GM13977 (cell line): ENCODE data around the gene TTBK1.

Source experiments
- DNase-seq: peaks from one replicate; pipeline ENCODE4 v3.0.0; 2012; ENCODE audit warnings: low spot score
- CTCF ChIP-seq: IDR thresholded peaks from 2 replicates; pipeline ENCODE4 v1.5.1; 2012; ENCODE audit warnings: mild to moderate bottlenecking, control low read depth; ENCODE audit not compliant: insufficient read depth; ENCODE audit errors: extremely low read depth, missing control alignments
- in situ Hi-C: fragments of 300-500 bp; cut with MboI; formaldehyde crosslinking; loops from one replicate; pipeline ENCODE4 v1.12.0; 2022; ENCODE audit warnings: low sequenced_read_pairs, low pct_unique_long_range_greater_than_20kb, mixed read lengths, inconsistent platforms; ENCODE audit not compliant: unreplicated experiment

Gene TTBK1

DNA sequence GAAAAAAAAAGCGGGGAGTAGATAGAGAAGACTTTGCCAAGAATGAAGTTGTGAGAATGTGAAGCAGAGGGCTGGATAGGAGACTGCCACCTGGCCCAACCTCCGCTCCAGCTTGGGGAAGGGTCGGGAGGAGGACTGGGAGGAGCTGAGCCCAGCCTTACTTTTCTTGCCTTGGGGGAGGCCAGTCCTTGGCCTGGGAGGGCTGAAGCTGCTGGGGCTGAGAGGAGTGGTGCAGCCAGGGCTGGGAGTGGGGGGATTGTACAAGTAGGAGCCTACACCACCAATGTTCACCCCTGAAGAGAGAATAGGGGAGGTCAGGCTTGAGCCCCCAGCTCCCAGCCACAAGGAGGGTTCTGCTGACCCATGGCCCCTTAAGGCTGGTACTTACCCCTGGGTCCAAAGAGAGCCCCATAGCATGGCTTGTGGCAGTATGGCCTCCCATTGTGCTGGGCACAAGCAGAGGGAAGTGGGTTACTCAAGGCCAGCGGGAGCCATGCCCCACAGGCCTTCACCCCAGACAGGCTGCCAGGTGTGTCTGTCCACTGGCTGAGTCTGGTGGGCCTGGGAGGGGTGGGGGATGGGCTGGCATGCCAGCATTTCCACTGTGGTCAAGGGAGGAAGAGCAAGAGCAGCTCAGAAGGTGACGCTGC is 64.3 kb downstream of the TTBK1 start:
- no peak for DNase-seq
- in situ Hi-C loops, result no loop called here
- no peak for TF ChIP-seq CTCF

DNA sequence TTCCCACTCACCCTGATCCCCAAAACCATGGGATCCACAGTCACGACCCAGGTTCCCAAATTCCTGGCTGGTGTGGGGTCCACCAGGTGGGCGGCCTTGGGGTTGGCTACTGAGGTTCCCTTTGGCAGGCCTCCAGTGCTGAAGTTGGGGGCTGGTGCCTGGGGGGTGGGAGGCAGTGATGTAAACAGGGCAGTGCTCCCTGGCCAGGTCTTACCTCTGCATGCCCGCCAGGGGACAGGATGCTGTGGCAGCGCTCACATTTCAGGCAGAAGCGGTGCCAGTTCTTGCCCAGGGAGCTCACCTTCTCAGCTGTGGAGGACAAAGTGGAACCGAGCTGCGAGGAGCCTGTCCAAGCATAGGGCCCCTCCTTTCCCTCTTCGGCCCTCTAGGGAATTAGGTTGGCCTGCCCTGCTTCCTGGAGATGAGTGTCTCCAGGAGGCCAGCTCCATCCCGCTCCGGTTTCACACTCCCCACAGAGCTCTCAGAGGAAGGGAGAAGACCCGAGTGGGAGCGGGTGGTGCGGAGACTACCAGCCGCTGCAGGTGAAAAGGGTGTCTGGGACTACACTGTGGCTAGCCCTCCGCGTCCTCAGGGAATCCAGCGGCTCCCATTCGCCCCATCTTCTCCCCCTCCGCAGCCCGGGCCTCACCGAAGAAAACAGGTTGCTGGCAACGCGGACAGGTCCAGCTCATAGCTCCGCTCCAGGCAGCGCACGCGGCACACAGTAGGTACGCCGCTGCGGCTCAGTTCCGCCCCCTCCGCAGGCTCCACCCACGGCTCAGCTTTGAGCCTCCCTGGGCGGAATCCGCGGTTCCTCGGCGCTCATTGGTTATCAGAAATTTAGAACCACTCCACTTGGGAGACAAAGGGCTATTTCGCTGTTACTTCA is 65.1 kb downstream of the TTBK1 start, which contains the start of gene CRIP3:
CRIP3 (minus strand) TSS at position 726 of the 889 bp plus-strand sequence; CDS start at position 692, 34 bp downstream.
- DNase-seq, result peak; percentile 29
- peak; percentile 55 for TF ChIP-seq CTCF

GRCh38 chr6:43308990-43309477 is 65.8 kb downstream of the TTBK1 start:
- TF ChIP-seq CTCF, result no peak
- DNase-seq, result no peak
- in situ Hi-C loops, result no loop called here

More for the DNA sequence above, 65.1 kb downstream of the TTBK1 start, which contains the start of gene CRIP3:
- in situ Hi-C loops, result no loop called here

- in situ Hi-C loops, result no loop called here
- TF ChIP-seq CTCF, result no peak
- no peak for DNase-seq
Measured at GRCh38 chr6:43310134-43310533, 66.9 kb downstream of the TTBK1 start.

- in situ Hi-C loops, result no loop called here
- DNase-seq, result no peak
- TF ChIP-seq CTCF, result no peak
Measured at GRCh38 chr6:43310624-43311023, 67.3 kb downstream of the TTBK1 start.

- DNase-seq, result no peak
- in situ Hi-C loops, result no loop called here
- no peak for TF ChIP-seq CTCF
Measured at GRCh38 chr6:43311666-43312065, 68.4 kb downstream of the TTBK1 start.
